NCI-H1105 (cell line): ENCODE measurements around the gene ZFYVE1.
"Not testable (repeated sequence)": the region's sequence is repeated elsewhere in the genome, so short reads cannot be mapped to it uniquely, and the experiment has no call there.

ENCODE experiments used
- DNase-seq: peaks from one replicate; lab custom pipeline; 2025; lab: John Stamatoyannopoulos, UW

ZFYVE1 gene

GRCh38 chr14:73000073-73000472, 26.8 kb downstream of the ZFYVE1 start:
- DNase-seq, result no peak

- DNase-seq, result no peak
Measured at GRCh38 chr14:72999316-72999715, 27.6 kb downstream of the ZFYVE1 start.

GRCh38 chr14:72998252-72998903, 28.5 kb downstream of the ZFYVE1 start:
- no peak for DNase-seq

- DNase-seq, result no peak
Measured at GRCh38 chr14:72996916-72997315, 30.0 kb downstream of the ZFYVE1 start.

GRCh38 chr14:72990171-72990570, 36.7 kb downstream of the ZFYVE1 start:
- no peak for DNase-seq

DNA sequence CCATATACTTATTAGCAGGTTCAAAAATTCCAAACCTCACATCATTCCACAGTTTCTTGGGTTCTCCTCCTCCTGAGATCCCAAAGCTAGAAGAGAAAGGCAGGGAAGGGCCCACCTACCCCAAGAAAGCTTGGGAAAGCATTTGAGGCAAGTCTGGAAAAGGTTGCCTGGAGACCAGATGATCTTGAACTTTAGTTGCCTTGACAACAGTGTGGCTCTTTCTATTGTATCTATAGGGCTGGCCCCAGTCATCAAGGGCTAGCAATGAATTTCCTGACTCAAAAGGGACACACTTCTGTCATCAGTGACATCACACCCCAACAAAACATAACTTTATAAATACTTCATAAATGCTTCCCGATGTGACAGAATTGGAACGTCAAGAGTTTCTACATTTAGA, 40.0 kb downstream of the ZFYVE1 start:
- no peak for DNase-seq

DNA sequence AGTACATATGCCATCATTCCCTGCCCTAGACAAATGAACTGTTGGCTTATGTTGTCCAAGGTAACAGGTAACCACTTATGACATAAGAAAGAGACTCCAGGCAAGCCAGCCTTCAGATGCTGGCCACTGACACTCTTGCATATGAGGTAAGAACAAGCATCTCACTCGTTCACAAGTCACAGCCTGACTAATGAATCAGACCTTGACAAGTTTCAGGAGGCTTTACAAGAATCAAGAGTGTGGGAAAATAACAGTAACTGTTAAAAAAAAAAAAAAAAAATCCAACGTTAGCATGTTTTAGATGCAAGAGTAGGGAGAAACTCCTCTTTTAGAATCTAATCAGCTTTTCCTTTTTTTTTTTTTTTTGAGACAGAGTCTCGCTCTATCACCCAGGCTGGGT, 40.7 kb downstream of the ZFYVE1 start:
- DNase-seq, result no peak

DNA sequence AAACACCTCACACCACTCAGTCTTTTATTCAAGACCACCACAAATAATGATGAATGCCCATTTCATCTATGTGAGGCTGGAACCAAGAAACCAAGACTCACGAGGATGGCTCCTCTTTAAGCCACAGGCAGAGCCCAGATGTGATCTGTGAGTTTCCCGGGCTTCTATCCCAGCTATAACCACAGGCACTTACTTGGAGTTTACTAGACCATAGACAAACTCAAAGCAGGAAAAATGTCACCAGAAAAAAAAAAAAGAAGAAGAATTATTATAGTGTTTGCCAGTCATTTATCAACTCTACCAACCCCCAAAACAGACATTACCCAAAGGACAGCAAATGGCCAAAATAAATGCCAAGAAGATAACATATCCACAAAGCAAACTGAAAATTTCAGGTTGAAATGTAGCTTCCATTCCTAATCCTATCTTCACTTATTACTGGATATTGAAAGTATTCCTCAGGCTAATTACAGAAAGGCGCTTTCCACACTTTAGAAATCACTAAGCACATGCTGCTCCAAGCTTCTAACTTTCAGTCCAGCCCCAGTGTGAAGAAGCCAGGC, 44.7 kb downstream of the ZFYVE1 start:
- no peak for DNase-seq

GRCh38 chr14:72980863-72981262, 46.0 kb downstream of the ZFYVE1 start:
- no peak for DNase-seq

GRCh38 chr14:72978856-72979255, 48.0 kb downstream of the ZFYVE1 start:
- DNase-seq, result no peak

DNA sequence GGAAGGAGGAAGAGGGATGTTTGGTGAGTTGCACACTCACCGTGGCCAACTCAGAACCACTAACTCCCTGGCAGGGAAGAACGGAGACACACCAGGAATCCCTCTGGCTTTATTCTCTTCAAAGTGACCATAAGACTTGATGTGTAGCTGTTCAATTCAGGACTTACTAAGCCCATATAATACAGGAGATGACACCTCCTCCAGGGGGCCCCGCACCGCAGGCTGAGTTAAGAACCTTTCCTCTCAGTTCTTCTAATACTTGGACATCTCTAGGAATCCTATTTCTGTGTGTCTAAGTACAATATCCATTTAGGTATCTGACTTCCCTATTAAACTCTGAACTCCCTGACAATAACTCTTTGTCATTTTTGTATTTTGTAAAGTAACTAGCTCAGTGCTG, 51.1 kb downstream of the ZFYVE1 start:
- no peak for DNase-seq

- no peak for DNase-seq
Measured at GRCh38 chr14:72974661-72975060, 52.2 kb downstream of the ZFYVE1 start.

- no peak for DNase-seq
Measured at GRCh38 chr14:72970824-72971434, 56.0 kb downstream of the ZFYVE1 start.

DNA sequence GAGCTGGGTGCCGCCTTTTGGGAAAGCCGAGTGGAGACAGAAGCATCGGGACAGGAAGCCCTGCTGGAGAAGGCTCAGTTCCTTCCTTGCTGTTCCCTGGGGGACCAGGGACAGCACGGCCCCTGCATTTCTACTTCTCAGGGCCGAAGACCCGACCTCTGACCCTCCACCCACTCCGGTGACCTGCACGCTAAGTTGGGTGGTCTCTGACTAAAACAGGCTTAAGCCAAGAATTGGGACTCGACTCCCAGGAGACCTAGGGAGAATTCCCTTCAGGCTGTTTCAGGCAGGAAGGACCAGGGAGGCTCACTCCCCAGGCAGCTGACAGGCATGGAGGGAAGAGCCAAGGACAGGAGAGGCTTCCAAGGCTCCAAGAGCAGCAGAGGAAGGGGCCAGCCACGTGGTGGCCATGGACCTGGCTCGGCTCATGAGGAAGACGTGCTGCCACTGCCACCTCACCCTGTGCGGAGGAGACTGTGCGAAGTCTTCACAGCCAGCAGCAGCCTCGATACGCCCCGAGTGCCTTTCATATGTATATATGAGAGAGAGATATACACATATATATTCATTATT, 56.8 kb downstream of the ZFYVE1 start:
- DNase-seq, result no peak

DNA sequence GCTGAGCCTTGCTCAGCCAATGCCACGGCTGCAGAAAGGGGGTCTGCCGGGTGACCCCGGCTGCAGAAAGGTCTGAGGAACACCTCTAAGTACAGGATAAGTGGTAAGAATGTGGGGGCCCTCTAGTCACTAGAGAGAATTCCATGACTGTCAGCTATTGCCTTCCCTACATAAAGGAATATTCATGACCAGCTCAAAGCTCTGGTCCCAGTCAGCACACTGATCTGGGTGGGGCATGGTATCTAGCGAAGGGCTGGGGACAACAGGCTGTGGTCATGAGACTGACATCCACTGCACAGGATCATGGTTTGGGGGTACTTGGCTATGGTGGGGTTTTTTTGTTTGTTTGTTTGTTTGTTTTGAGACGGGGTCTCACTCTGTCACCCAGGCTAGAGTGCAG, 58.6 kb downstream of the ZFYVE1 start:
- DNase-seq, result no peak

- DNase-seq, result no peak
Measured at GRCh38 chr14:72966038-72966437, 60.9 kb downstream of the ZFYVE1 start.

DNA sequence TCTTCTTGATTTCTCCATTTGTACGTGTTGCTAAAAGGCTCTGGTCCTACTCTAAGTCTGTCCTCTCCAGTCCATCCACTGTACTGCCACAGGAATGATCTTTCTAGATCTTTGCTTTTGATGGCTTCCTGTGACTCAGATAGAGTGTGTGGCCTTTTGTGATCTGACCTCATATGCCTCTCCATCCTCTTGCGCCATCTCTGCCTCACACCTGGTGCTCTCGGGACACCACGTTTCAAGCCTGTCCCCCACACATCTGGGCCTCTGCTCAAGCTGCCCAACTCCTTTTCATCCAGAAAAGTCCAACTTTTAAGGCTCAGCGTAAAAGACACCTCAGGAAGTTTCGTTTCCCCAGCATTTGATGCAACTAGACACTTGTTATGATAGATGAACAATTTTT, 61.7 kb downstream of the ZFYVE1 start:
- no peak for DNase-seq

- DNase-seq, result peak; percentile 47
Measured at GRCh38 chr14:72962829-72963312, 64.0 kb downstream of the ZFYVE1 start.

DNA sequence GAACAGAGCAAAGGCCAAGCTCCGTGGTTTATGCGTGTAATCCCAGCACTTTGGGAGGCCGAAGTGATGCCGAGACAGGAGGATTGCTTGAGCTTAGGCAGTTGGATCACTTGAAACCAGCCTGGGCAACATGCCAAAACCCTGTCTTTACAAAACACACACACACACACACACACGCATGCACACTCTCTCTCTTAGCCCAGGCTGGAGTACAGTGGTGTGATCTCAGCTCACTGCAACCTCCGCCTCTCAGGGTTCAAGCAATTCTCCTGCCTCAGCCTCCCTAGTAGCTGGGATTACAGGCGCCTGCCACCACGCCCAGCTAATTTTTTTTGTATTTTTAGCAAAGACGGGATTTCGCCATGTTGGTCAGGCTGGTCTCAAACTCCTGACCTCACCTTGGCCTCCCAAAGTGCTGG, 64.6 kb downstream of the ZFYVE1 start:
- peak; percentile 55 for DNase-seq

DNA sequence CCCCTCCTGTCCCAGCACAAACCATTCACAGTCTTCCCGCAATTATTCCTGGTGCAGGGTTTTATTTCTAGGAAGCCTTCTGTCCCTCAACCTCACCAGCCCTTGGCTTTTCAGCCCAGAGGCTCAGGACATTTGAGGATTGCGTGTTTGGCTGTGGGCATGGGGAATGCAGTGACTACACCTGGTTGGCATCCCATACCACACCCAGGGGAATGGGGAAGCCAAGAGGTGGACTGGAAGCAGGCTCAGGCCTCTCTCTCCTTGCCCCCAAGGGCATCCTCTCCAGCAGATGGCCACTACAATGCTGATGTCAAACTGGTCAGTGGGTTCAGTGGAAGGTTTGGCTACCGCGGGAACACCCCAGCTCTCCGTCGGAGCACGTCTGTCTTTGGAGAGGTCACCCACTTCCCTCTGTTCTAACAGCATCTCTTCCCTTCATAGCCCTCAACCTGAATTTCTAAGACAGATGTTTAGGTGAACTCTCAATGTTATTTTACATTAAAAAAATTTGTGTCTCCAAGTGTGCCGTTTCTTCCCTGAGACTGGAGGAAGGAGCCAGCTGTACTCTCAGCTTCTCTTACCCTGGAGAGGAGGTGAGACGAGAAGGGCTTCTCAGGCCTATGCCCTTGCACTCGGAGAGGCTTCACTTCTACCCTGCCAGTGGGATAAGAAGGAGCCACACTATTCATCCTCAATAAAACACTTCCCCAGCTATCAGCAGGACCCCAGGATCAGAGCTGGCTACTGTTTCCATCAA, 65.1 kb downstream of the ZFYVE1 start:
- no peak for DNase-seq

DNA sequence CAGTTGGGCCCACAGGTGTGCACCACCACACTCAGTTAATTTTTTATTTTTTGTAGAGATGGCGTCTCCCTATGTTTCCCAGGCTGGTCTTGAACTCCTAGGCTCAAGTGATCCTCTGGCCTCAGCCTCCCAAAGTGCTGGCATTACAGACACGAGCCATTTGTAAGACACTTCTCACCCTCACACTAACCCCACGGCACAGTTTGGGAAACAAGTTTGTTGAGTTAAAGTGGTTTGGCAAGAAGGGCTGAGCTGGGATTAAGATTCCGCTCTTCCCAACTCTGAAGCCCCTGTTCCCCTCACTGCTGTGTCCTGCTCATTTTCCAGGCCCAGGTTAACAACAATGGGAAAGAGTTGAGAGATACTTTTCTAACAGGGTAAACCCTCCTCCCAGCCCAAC, 65.9 kb downstream of the ZFYVE1 start:
- DNase-seq, result not testable (repeated sequence)

GRCh38 chr14:72958548-72958947, 68.4 kb downstream of the ZFYVE1 start:
- no peak for DNase-seq
